Nephron progenitor cell (in vitro differentiated cells): ENCODE measurements around the gene EPB41L4A.

Experiments used
- DNase-seq: peaks from one replicate; pipeline ENCODE4 v3.0.0; 2021
- H3K27ac Mint-ChIP-seq: 2 replicates; pipeline ENCODE4 v1.8.0; 2021; ENCODE audit warnings: mild to moderate bottlenecking, moderate library complexity, mixed read lengths
- H3K27me3 Mint-ChIP-seq: 2 replicates; pipeline ENCODE4 v1.8.0; 2021; ENCODE audit warnings: mild to moderate bottlenecking, low read depth, mixed read lengths; ENCODE audit not compliant: poor library complexity
- H3K36me3 Mint-ChIP-seq: 2 replicates; pipeline ENCODE4 v1.8.0; 2021; ENCODE audit warnings: low read depth, mixed read lengths
- H3K4me1 Mint-ChIP-seq: 2 replicates; pipeline ENCODE4 v1.8.0; 2021; ENCODE audit warnings: mixed read lengths
- H3K4me3 Mint-ChIP-seq: 2 replicates; pipeline ENCODE4 v1.8.0; 2021; ENCODE audit warnings: mild to moderate bottlenecking, moderate library complexity, mixed read lengths
- H3K9me3 Mint-ChIP-seq: 2 replicates; pipeline ENCODE4 v1.8.0; 2021; ENCODE audit warnings: mild to moderate bottlenecking, moderate library complexity, mixed read lengths
- TF ChIP-seq, protein P1 (sequence below): fragments of 200-600 bp; sonication (generic); IDR thresholded peaks from 2 replicates; pipeline ENCODE4 v1.5.0; 2021; ENCODE audit warnings: antibody characterized with exemption

EPB41L4A gene

DNA sequence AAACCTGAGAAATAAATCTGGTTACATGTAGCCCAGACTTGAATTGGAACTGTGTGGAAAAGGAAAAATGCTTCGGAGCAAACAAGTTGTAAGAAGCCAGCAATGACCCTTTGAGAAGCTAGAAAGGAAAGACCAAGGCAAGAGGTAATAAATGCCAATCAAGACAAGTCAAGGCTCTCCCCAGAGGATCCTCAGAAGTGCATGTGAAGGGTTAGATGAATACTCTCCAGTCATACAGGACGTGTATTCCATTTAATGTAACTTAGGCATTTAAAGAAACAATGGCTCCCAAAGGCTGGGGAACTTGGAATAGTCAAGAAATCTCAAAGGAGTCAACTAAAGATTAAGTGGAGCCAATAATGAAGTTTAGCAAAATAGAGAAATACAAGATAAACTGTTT lies 36.2 kb downstream of the EPB41L4A start:
- Mint-ChIP-seq H3K9me3 (no peaks in the 10 kb centered on the region), H3K36me3 (no peaks in the 10 kb centered on the region), H3K4me3 (no peak overlapping the region), H3K4me1 (peaks cover 71% of the 10 kb centered on the region), H3K27ac (no peak overlapping the region), H3K27me3 (peaks cover 7% of the 10 kb centered on the region)
- DNase-seq, result no peak
- TF ChIP-seq, protein P1, sequence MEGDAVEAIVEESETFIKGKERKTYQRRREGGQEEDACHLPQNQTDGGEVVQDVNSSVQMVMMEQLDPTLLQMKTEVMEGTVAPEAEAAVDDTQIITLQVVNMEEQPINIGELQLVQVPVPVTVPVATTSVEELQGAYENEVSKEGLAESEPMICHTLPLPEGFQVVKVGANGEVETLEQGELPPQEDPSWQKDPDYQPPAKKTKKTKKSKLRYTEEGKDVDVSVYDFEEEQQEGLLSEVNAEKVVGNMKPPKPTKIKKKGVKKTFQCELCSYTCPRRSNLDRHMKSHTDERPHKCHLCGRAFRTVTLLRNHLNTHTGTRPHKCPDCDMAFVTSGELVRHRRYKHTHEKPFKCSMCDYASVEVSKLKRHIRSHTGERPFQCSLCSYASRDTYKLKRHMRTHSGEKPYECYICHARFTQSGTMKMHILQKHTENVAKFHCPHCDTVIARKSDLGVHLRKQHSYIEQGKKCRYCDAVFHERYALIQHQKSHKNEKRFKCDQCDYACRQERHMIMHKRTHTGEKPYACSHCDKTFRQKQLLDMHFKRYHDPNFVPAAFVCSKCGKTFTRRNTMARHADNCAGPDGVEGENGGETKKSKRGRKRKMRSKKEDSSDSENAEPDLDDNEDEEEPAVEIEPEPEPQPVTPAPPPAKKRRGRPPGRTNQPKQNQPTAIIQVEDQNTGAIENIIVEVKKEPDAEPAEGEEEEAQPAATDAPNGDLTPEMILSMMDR, result no peak

DNA sequence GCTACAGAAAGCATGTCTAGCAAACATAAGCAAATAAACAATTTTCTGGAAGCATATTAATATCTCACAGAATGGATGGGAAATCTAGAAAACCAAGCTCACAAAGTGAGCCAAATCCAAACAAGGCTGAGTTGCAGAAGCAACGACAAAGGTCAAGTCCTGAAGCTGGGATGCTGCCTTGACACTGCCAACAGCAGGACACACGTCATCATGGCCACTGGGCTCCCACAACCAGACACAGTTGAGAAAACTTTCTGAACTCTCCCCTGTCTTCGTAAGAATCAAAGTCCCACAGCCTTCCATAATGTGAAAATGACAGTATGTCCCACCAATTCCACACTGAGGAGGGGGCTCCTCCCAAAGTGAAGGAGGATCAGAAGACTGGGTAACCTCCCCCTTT lies 37.6 kb downstream of the EPB41L4A start:
- Mint-ChIP-seq H3K4me1 (peaks cover 57% of the 10 kb centered on the region), H3K27me3 (peaks cover 7% of the 10 kb centered on the region), H3K4me3 (no peak overlapping the region), H3K9me3 (no peaks in the 10 kb centered on the region), H3K27ac (no peak overlapping the region), H3K36me3 (no peaks in the 10 kb centered on the region)
- no peak for DNase-seq
- TF ChIP-seq, protein P1, result no peak

DNA sequence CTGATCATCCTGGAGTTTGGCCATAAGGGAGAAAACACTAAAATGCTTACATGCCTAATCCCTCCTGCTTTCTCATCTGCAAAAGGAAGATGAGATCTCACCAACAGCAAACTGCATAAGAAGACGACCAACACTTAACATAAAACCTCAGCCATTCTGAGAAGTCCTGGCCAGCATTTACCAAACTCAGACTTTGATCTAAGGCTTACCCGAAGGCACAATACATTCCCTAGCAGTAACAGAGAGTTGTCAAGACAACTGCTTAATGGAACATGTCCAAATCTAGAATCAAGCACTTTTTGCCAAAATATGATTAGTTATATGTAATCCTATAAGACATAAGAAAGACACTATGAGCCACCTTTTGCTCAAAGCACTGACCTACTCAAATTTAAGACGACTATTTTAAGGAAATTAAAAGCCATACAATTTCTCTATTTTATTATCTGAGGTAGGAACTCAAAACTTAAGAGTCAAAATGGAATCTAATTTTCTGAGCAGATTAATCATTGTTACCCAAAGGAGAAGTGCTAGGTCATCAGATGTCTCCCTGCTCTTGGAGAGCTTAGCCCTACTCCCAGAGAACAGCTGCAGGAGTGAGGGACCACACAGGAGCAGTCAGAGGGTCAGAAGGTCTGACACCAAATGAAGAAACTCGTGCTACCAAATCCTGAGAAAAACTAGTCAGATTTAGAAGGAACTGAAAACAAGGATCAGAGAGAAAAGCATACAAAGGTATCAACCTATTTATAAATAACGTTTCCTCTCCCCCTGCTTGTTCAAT lies 39.3 kb downstream of the EPB41L4A start:
- Mint-ChIP-seq H3K4me3 (no peak overlapping the region), H3K36me3 (no peaks in the 10 kb centered on the region), H3K9me3 (no peaks in the 10 kb centered on the region), H3K27ac (no peak overlapping the region), H3K4me1 (peaks cover 51% of the 10 kb centered on the region), H3K27me3 (peaks cover 12% of the 10 kb centered on the region)
- TF ChIP-seq, protein P1, result no peak
- DNase-seq, result no peak

DNA sequence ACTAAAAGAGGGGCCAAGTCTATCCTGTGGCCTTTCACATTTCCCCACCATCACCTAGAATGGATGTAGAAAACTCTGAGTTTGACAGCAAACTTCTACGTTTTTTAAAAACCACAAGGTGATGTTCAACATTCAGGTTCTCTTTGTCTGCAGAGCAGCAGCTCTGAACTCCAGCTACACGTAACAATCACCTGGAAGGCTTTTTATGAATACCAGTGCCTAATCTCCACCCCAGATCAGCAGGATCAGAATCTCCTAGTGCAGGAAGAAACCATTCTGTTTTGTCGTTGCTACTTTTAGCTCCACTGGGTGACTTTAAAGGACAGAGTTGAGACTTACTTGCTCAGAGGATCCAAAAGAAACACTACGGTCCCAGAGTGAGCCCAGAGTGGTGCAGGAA lies 44.3 kb downstream of the EPB41L4A start:
- no peaks in the 10 kb centered on the region for H3K9me3 Mint-ChIP-seq
- TF ChIP-seq, protein P1, result no peak
- H3K36me3 Mint-ChIP-seq, result no peaks in the 10 kb centered on the region
- peaks cover 12% of the 10 kb centered on the region for H3K27me3 Mint-ChIP-seq
- H3K4me1 Mint-ChIP-seq, result peaks cover 9% of the 10 kb centered on the region
- H3K4me3 Mint-ChIP-seq, result no peak overlapping the region
- no peak overlapping the region for H3K27ac Mint-ChIP-seq
- no peak for DNase-seq

DNA sequence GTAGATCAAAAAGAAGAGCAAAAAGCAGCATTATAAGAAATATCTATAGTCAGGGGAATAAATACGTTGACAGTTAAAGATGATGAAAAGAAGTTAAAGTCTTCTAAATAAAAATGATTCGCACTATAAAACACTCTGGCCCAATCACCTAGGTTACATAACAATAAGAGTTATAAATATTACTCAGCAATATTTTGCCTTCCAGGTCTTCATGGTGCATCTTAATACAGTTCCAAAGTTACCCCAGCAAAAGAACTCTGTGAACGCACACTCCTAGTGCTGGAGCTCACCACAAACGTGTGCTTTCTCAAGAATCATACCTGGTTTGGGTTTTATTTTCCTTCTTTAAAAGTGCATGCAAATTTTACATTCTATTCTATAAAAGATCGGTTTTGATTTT lies 44.7 kb downstream of the EPB41L4A start:
- peaks cover 12% of the 10 kb centered on the region for H3K27me3 Mint-ChIP-seq

More for the DNA sequence above, 44.7 kb downstream of the EPB41L4A start:
- Mint-ChIP-seq H3K4me1 (peaks cover 4% of the 10 kb centered on the region), H3K4me3 (no peak overlapping the region), H3K36me3 (no peaks in the 10 kb centered on the region), H3K9me3 (no peaks in the 10 kb centered on the region), H3K27ac (no peak overlapping the region)
- DNase-seq, result no peak
- TF ChIP-seq, protein P1, result no peak
